Esophagus muscularis mucosa (tissue), 4 donors: ENCODE data around the gene WDR37.

Experiments
- CTCF ChIP-seq, 3 experiments: fragments of 200-600 bp in 2 of 3; fragments of 450-650 bp in 1 of 3; sonication (generic) in 2 of 3; IDR thresholded peaks; one replicate each; pipeline ENCODE4 v1.5.1; 2017 to 2019; ENCODE audit warnings: antibody characterized with exemption in 3 of 3, mild to moderate bottlenecking in 2 of 3, moderate library complexity in 1 of 3
- EP300 ChIP-seq: sonication (generic); formaldehyde crosslinking; IDR thresholded peaks from one replicate; pipeline ENCODE4 v1.6.1; 2017; ENCODE audit warnings: antibody characterized with exemption
- POLR2A ChIP-seq: fragments of 450-650 bp; IDR thresholded peaks from one replicate; pipeline ENCODE4 v1.6.1; 2017; ENCODE audit warnings: antibody characterized with exemption, moderate library complexity, mild to moderate bottlenecking, low read depth
- POLR2AphosphoS5 ChIP-seq, 2 donors: sonication (generic); formaldehyde crosslinking; IDR thresholded peaks; one replicate each; pipeline ENCODE4 v1.6.1; 2017; ENCODE audit warnings: antibody characterized with exemption in 2 of 2

GRCh38 chr10:1007583-1007982 lies 48.6 kb upstream of the WDR37 start:
- TF ChIP-seq POLR2AphosphoS5 (IDR thresholded peaks at IDR 0.05) (no peak), CTCF (IDR thresholded peaks at IDR 0.05) (no peak), POLR2A (no peak), EP300 (no peak)
